ENCODE measurements around the gene HSPBAP1. TPM values are rescaled to one million over a fixed set of nuclear protein-coding genes. Genes with fewer than 3 reads are reported as not detected.

The HSPBAP1 gene
- total and polyA plus RNA-seq, 3 donors from 2014 or later, result 10.6 to 26.5 (median 11.1) TPM

DNA sequence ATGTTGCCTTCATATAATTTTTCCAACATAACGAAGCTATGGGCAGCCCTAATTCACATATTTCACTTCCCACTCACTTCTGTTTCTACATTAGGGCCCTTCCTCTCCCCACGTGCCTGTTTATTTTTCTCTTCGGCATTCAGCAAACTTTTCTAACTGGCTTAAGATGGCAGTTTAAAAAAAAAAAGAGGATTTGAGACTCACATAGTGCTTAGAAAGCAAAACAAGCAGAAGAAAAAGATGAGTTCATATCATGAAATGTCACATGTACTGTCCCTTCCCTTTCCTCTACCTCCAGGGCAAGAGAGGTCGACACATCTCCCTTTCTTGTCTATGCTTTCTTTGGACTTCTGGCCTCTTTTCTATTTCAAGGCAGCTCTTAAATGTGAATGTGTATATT, 31.8 kb upstream of the HSPBAP1 start:
- Histone ChIP-seq H3K36me3 (ENCODE audit: low read depth, missing control alignments) (no peaks in the 10 kb centered on the region), H3K27ac (no peak overlapping the region), H3K9me3 (no peaks in the 10 kb centered on the region), H3K4me1 (no peaks in the 10 kb centered on the region), H3K27me3 (no peaks in the 10 kb centered on the region), H3K4me3 (no peak overlapping the region)
- no peak for DNase-seq
- intact Hi-C loops (cut with DNase I; ENCODE audit: low total_unique reads), result no loop called here
- 79 to 84% methylated on average over 4 of the region's 4 CpGs for WGBS, 2 donors
- TF ChIP-seq, protein P1, sequence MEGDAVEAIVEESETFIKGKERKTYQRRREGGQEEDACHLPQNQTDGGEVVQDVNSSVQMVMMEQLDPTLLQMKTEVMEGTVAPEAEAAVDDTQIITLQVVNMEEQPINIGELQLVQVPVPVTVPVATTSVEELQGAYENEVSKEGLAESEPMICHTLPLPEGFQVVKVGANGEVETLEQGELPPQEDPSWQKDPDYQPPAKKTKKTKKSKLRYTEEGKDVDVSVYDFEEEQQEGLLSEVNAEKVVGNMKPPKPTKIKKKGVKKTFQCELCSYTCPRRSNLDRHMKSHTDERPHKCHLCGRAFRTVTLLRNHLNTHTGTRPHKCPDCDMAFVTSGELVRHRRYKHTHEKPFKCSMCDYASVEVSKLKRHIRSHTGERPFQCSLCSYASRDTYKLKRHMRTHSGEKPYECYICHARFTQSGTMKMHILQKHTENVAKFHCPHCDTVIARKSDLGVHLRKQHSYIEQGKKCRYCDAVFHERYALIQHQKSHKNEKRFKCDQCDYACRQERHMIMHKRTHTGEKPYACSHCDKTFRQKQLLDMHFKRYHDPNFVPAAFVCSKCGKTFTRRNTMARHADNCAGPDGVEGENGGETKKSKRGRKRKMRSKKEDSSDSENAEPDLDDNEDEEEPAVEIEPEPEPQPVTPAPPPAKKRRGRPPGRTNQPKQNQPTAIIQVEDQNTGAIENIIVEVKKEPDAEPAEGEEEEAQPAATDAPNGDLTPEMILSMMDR (IDR thresholded peaks at IDR 0.05), result no peak
- TF ChIP-seq POLR2A (IDR thresholded peaks at IDR 0.05), result no peak

DNA sequence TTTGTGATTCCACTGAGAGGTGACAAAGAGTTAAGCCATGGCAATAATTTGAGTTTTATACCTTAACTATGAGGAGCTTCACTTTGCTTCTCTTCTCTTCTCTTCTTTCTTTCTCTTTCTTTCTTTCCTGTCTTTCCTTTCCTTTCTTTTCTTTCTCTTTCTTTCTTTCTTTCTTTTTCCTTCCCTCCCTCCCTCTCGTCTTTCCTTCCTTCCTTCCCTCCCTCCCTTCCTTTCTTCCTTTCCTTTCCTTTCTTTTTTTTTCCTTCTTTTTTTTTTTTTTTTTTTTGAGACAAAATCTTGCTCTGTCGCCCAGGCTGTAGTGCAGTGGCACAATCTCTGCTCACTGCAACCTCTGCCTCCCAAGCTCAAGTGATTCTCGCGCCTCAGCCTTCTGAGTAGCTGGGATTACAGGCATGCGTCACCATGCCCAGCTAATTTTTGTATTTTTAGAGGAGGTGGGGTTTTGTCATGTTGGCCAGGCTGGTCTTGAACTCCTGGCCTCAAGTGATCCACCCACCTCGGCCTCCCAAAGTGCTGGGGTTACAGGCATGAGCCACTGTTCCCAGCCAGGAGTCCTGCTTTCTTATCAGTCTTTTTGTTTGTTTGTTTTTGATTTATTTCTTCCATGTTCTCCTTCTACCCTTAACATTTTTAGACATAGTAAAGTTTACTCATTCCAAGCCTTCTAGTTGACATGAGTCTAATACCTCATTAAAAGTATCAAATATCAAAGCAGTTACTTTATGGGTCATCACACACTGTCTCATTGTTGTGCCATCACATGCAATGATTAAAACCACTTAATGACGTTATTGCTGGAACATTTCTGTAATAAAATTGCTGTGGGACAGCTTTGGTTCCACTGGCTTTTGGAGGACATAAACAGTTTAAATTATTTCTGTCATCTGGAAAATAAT, 31.1 kb upstream of the HSPBAP1 start:
- no peak for TF ChIP-seq POLR2A (IDR thresholded peaks at IDR 0.05)
- TF ChIP-seq, protein P1 (IDR thresholded peaks at IDR 0.05), result no peak
- DNase-seq, result no peak
- Histone ChIP-seq H3K27me3 (no peaks in the 10 kb centered on the region), H3K9me3 (no peaks in the 10 kb centered on the region), H3K4me3 (no peak overlapping the region), H3K36me3 (ENCODE audit: low read depth, missing control alignments) (no peaks in the 10 kb centered on the region), H3K27ac (no peak overlapping the region), H3K4me1 (no peaks in the 10 kb centered on the region)
- intact Hi-C loops (cut with DNase I; ENCODE audit: low total_unique reads), result no loop called here
- WGBS, 2 donors, result 79 to 88% methylated on average over 7 of the region's 7 CpGs

DNA sequence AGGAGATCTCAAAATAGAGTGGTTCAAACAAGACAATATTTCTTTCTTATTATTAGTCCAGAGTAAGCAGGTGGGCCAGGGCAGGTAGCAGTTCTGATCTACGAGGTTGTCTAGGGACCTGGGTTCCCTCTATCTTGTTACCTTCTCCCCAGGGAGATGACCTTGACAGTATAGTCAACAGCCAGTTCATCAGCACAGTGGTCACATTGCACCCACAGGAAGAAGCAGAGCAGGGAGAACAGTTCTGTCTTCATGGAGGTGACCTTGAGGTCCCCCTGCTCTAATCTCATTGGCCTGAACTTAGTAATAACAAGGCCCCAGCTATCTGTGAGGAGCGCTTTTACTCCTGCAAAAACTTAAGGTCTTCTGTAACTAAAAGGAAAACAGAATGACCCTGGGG, 23.0 kb upstream of the HSPBAP1 start:
- no peak for DNase-seq
- Histone ChIP-seq H3K4me1 (no peaks in the 10 kb centered on the region), H3K27ac (no peak overlapping the region)

DNA sequence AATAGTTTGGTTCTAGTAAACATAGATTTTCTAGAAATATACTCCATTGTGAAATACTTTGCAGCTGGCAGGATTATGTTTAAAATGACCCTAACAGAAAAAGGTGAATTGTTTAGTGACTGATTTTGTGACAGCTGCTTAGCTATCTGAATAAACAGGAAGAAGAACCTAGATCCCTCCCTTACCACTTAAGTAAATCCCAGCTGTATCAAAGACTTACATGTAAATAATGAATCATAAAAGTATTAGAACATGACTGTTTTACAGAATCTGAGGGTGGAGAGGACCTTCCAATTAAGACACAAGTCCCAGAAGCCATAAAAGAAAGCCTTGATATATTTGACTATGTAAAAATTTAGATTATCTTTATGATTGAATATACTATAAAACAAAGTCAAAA, 17.1 kb upstream of the HSPBAP1 start:
- intact Hi-C loops (cut with DNase I; ENCODE audit: low total_unique reads), result no loop called here
- H3K4me1 ChIP-seq, result no peaks in the 10 kb centered on the region
- no peak for TF ChIP-seq POLR2A (IDR thresholded peaks at IDR 0.05)
- TF ChIP-seq, protein P1 (IDR thresholded peaks at IDR 0.05), result no peak
- no peak overlapping the region for H3K27ac ChIP-seq
- H3K4me3 ChIP-seq, result no peak overlapping the region
- no peaks in the 10 kb centered on the region for H3K36me3 ChIP-seq (ENCODE audit: low read depth, missing control alignments)
- no peaks in the 10 kb centered on the region for H3K9me3 ChIP-seq
- H3K27me3 ChIP-seq, result no peaks in the 10 kb centered on the region
- DNase-seq, result no peak

More for the DNA sequence above, 23.0 kb upstream of the HSPBAP1 start:
- Histone ChIP-seq H3K4me3 (no peak overlapping the region), H3K36me3 (ENCODE audit: low read depth, missing control alignments) (no peaks in the 10 kb centered on the region), H3K9me3 (no peaks in the 10 kb centered on the region), H3K27me3 (no peaks in the 10 kb centered on the region)
- intact Hi-C loops (cut with DNase I; ENCODE audit: low total_unique reads), result no loop called here
- WGBS, 2 donors, result 47 to 73% methylated on average over 2 of the region's 2 CpGs
- TF ChIP-seq, protein P1 (IDR thresholded peaks at IDR 0.05), result no peak
- no peak for TF ChIP-seq POLR2A (IDR thresholded peaks at IDR 0.05)

DNA sequence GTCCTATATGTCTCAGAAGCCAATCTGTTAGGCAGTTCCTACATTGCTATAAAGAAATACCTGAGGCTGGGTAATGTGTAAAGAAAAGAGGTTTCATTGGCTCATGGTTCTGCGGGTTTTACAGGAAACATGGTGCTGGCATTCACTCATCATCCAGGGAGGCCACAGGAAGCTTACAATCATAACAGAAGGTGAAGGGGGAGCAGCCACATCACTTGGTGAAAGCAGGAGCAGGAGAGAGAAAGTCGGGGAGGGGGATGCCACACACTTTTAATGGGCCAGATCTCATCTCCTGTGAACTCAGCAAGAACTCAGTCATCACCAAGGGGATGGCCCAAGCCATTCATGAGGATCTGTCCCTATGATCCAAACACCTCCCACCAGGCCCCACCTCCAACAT, 10.3 kb upstream of the HSPBAP1 start:
- Histone ChIP-seq H3K27ac (no peak overlapping the region), H3K9me3 (no peaks in the 10 kb centered on the region), H3K4me1 (no peaks in the 10 kb centered on the region), H3K36me3 (ENCODE audit: low read depth, missing control alignments) (no peaks in the 10 kb centered on the region), H3K4me3 (no peak overlapping the region), H3K27me3 (no peaks in the 10 kb centered on the region)
- TF ChIP-seq, protein P1 (IDR thresholded peaks at IDR 0.05), result no peak
- no peak for TF ChIP-seq POLR2A (IDR thresholded peaks at IDR 0.05)
- DNase-seq, result no peak
- WGBS, 2 donors, result 92 to 95% methylated on average over 2 of the region's 2 CpGs
- intact Hi-C loops (cut with DNase I; ENCODE audit: low total_unique reads), result no loop called here
